K562 (cell line): Measurements from ENCODE around the gene SGPL1. TPM values are rescaled to one million over a fixed set of nuclear protein-coding genes. Genes with fewer than 3 reads are reported as not detected.
A peak's percentile ranks its signal among the peaks of the same experiment; 100 is the strongest.

Experiments used
- C11orf30 ChIP-seq: fragments of 450-650 bp; IDR thresholded peaks from 2 replicates; pipeline ENCODE4 v1.6.1; 2016; ENCODE audit warnings: low read depth, mild to moderate bottlenecking
- CBX5 ChIP-seq: IDR thresholded peaks from 2 replicates; pipeline ENCODE4 v1.6.1; 2014; ENCODE audit warnings: low read depth, borderline replicate concordance
- DIDO1 ChIP-seq: fragments of 450-650 bp; IDR thresholded peaks from 2 replicates; pipeline ENCODE4 v1.6.1; 2016; ENCODE audit warnings: low read depth, missing biosample characterization, missing genetic modification characterization
- FOSL1 ChIP-seq: fragments of 200-800 bp; sonication (Bioruptor generic); conservative IDR thresholded peaks from 2 replicates; pipeline ENCODE4 v1.6.1; 2016; ENCODE audit warnings: missing genetic modification characterization, missing compliant biosample characterization
- IRF2 ChIP-seq: sonication (generic); formaldehyde crosslinking; IDR thresholded peaks from 2 replicates; pipeline ENCODE4 v1.8.1; 2022; ENCODE audit warnings: mild to moderate bottlenecking, missing genetic modification reagents
- KAT2B ChIP-seq: IDR thresholded peaks from one replicate; pipeline ENCODE4 v1.6.1; 2012; ENCODE audit warnings: low read depth, mild to moderate bottlenecking, control low read depth, inconsistent platforms, low read length, moderate library complexity
- KAT8 ChIP-seq: fragments of 450-650 bp; IDR thresholded peaks from 2 replicates; pipeline ENCODE4 v1.6.1; 2016; ENCODE audit warnings: low read depth, mild to moderate bottlenecking
- KHSRP ChIP-seq: fragments of 450-650 bp; IDR thresholded peaks from 2 replicates; pipeline ENCODE4 v1.6.1; 2017
- KLF16 ChIP-seq: IDR thresholded peaks from 2 replicates; pipeline ENCODE4 v1.6.1; 2016; ENCODE audit warnings: antibody characterized with exemption
- MCM7 ChIP-seq, 2 experiments: fragments of 450-650 bp; IDR thresholded peaks; 2 replicates each; pipeline ENCODE4 v1.6.1; 2016 to 2018
- NRF1 ChIP-seq, 2 experiments: fragments of 450-650 bp; IDR thresholded peaks in 1 of 2; conservative IDR thresholded peaks in 1 of 2; 2 replicates each; pipeline ENCODE4 v1.6.1; 2014; ENCODE audit warnings: mild to moderate bottlenecking in 2 of 2
- RBFOX2 ChIP-seq: fragments of 200-400 bp; formaldehyde crosslinking; IDR thresholded peaks from 2 replicates; pipeline ENCODE4 v1.6.1; 2017; ENCODE audit warnings: low read depth, mild to moderate bottlenecking, low read length, moderate library complexity
- SMAD4 ChIP-seq: fragments of 250-450 bp; sonication (Bioruptor Pico); conservative IDR thresholded peaks from 2 replicates; pipeline ENCODE4 v1.8.0; 2021; ENCODE audit warnings: inconsistent platforms, mild to moderate bottlenecking, moderate library complexity
- SMARCA4 ChIP-seq: fragments of 450-650 bp; IDR thresholded peaks from 2 replicates; pipeline ENCODE4 v1.6.1; 2016
- SMARCE1 ChIP-seq: fragments of 450-650 bp; IDR thresholded peaks from 2 replicates; pipeline ENCODE4 v1.7.1; 2016; ENCODE audit warnings: mild to moderate bottlenecking
- SNIP1 ChIP-seq: fragments of 450-650 bp; IDR thresholded peaks from 2 replicates; pipeline ENCODE4 v1.7.1; 2017; ENCODE audit warnings: low read depth, mild to moderate bottlenecking
- SREBF1 ChIP-seq: fragments of 150-350 bp; IDR thresholded peaks from 2 replicates; pipeline ENCODE4 v1.6.1; 2014; ENCODE audit warnings: antibody characterized with exemption, low read depth, low read length, borderline replicate concordance
- SRF ChIP-seq, 2 experiments: fragments of 250-450, 450-650 bp in 1 of 2; sonication (Bioruptor Pico) in 1 of 2; sonication (generic) in 1 of 2; formaldehyde crosslinking; IDR thresholded peaks; 2 replicates each; pipeline versions ENCODE4 v1.5.0 to v1.5.1; 2020 to 2022; ENCODE audit warnings: mild to moderate bottlenecking in 1 of 2, missing genetic modification reagents in 1 of 2
- TEAD4 ChIP-seq, 2 experiments: sonication (generic) in 1 of 2; formaldehyde crosslinking in 1 of 2; IDR thresholded peaks; 2 replicates each; pipeline versions ENCODE4 v1.6.1 to v1.8.0; 2012 to 2022; ENCODE audit warnings: borderline replicate concordance in 1 of 2, inconsistent platforms in 1 of 2, low read length in 1 of 2, mild to moderate bottlenecking in 1 of 2, missing genetic modification reagents in 1 of 2
- THRAP3 ChIP-seq: fragments of 450-650 bp; IDR thresholded peaks from 2 replicates; pipeline ENCODE4 v1.6.1; 2016; ENCODE audit warnings: mild to moderate bottlenecking, inconsistent platforms, borderline replicate concordance
- ZNF124 ChIP-seq: sonication (generic); formaldehyde crosslinking; IDR thresholded peaks from 2 replicates; pipeline ENCODE4 v1.8.1; 2022; ENCODE audit warnings: missing genetic modification reagents
- ZNF589 ChIP-seq: fragments of 200-800 bp; sonication (Bioruptor generic); IDR thresholded peaks from 2 replicates; pipeline ENCODE4 v1.6.1; 2016; ENCODE audit warnings: low read depth, missing genetic modification characterization, missing compliant biosample characterization
- ZNF830 ChIP-seq: fragments of 250-450 bp; sonication (Bioruptor Pico); IDR thresholded peaks from 2 replicates; pipeline ENCODE4 v1.5.0; 2021; ENCODE audit warnings: mild to moderate bottlenecking
- polyA plus RNA-seq, 8 experiments: library from polyadenylated mRNA; depleted of rRNA in 4 of 8; stranded (reverse) in 5 of 8; unstranded in 3 of 8; fragments of >200 nt; fragmentation: Nextera tagmentation in 2 of 8; fragmentation: Illumina TruSeq in 1 of 8; extraction: Ambion mirVana in 2 of 8; extraction: Trizol in 1 of 8; gene quantifications; 2 replicates each; pipeline versions ENCODE4 v1.2.1 to v1.2.3, GENCODE V29; 2011 to 2014; ENCODE audit warnings: inconsistent platforms in 1 of 8, missing spikeins in 1 of 8
- total RNA-seq, 7 experiments: library from RNA; depleted of rRNA in 6 of 7; stranded (reverse); fragments of >200 nt in 6 of 7; fragmentation: Illumina TruSeq in 2 of 7; extraction: Trizol in 2 of 7; gene quantifications; 2 replicates each; pipeline versions ENCODE4 v1.2.1 to v1.2.3, GENCODE V29; 2011 to 2021; ENCODE audit warnings: low replicate concordance in 1 of 7
- TF ChIP-seq, protein P1 (sequence below): fragments of 250-450 bp; sonication (Bioruptor Pico); IDR thresholded peaks from 2 replicates; pipeline ENCODE4 v1.5.1; 2021; ENCODE audit warnings: mild to moderate bottlenecking
- TF ChIP-seq, protein P2 (sequence below): sonication (generic); IDR thresholded peaks from 2 replicates; pipeline ENCODE4 v1.6.1; 2016
- TF ChIP-seq, protein P3 (sequence below): sonication (generic); formaldehyde crosslinking; IDR thresholded peaks from 2 replicates; pipeline ENCODE4 v1.5.0; 2020; ENCODE audit warnings: missing genetic modification reagents
- TF ChIP-seq, protein P4 (sequence below): fragments of 250-450 bp; sonication (Bioruptor Pico); IDR thresholded peaks from 2 replicates; pipeline ENCODE4 v1.8.0; 2021; ENCODE audit warnings: moderate library complexity, mild to moderate bottlenecking, inconsistent platforms
- TF ChIP-seq, protein P5 (sequence below), 2 experiments: IDR thresholded peaks; 2 replicates each; pipeline ENCODE4 v1.6.1; 2011; ENCODE audit warnings: borderline replicate concordance in 1 of 2, control low read depth in 1 of 2, low read depth in 1 of 2, low read length in 1 of 2, mild to moderate bottlenecking in 1 of 2, mixed read lengths in 1 of 2, moderate library complexity in 1 of 2; ENCODE audit not compliant: insufficient read depth in 1 of 2, insufficient read length in 1 of 2, poor library complexity in 1 of 2, severe bottlenecking in 1 of 2; ENCODE audit errors: extremely low read depth in 1 of 2

SGPL1 gene
- total and polyA plus RNA-seq, 9 of the 15 experiments (the other 6 are each of a cell fraction or from before 2014, with no cell fraction given) = 6.0 to 18.0 (median 8.7) TPM

DNA sequence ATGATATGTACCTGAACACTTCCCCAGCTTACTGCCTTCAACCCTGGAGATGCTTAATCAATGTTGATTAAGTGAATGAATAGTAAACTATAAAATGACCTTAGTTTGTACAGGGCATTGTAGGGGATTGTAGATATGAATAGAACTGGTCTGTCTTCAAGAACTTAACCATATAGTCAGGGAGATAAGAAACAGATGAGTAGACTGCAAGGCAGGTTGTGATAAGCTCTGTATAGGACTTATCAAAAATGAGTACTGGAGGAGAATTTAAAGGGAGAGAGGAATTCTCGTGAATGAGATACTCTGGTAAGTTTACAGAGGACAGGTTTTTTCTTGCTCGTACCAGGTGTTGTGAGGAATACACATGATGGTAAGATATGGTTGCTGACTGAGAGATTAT is 27.6 kb downstream of the SGPL1 start (continued):
- TF ChIP-seq KLF16 (peak; percentile 36; the same call in 1 of the 2 replicates), KAT8 (no peak), SMAD4 (CRISPR knock-in tag) (no peak), ZNF830 (CRISPR knock-in tag) (no peak), IRF2 (CRISPR knock-in tag) (no peak), MCM7 (IDR thresholded peaks at IDR 0.05) (no peak), KAT2B (no peak), KHSRP (no peak), SNIP1 (no peak), C11orf30 (no peak), THRAP3 (no peak), ZNF124 (no peak), SMARCA4 (peak; percentile 59; the same call in 1 of the 2 replicates), SMARCE1 (no peak), DIDO1 (tag) (no peak), ZNF589 (CRISPR knock-in tag) (no peak), TEAD4 (IDR thresholded peaks at IDR 0.05; ENCODE audit: low read length) (peak; percentile 67), TEAD4 (CRISPR knock-in tag; IDR thresholded peaks at IDR 0.05; ENCODE audit: borderline replicate concordance) (no peak), FOSL1 (peak; percentile 83), CBX5 (no peak), NRF1 (conservative IDR thresholded peaks at IDR 0.05 in 1 of 2, IDR thresholded peaks at IDR 0.05 in 1 of 2) (no peak), SRF (CRISPR knock-in tag; IDR thresholded peaks at IDR 0.05) (no peak), SREBF1 (no peak), RBFOX2 (no peak)
- TF ChIP-seq, protein P1, sequence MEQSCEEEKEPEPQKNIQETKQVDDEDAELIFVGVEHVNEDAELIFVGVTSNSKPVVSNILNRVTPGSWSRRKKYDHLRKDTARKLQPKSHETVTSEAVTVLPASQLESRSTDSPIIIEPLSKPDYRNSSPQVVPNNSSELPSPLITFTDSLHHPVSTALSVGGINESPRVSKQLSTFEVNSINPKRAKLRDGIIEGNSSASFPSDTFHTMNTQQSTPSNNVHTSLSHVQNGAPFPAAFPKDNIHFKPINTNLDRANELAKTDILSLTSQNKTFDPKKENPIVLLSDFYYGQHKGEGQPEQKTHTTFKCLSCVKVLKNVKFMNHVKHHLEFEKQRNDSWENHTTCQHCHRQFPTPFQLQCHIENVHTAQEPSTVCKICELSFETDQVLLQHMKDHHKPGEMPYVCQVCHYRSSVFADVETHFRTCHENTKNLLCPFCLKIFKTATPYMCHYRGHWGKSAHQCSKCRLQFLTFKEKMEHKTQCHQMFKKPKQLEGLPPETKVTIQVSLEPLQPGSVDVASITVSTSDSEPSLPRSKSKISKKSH = no peak
- TF ChIP-seq, protein P2, sequence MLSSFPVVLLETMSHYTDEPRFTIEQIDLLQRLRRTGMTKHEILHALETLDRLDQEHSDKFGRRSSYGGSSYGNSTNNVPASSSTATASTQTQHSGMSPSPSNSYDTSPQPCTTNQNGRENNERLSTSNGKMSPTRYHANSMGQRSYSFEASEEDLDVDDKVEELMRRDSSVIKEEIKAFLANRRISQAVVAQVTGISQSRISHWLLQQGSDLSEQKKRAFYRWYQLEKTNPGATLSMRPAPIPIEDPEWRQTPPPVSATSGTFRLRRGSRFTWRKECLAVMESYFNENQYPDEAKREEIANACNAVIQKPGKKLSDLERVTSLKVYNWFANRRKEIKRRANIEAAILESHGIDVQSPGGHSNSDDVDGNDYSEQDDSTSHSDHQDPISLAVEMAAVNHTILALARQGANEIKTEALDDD = peak; percentile 86
- TF ChIP-seq, protein P3, sequence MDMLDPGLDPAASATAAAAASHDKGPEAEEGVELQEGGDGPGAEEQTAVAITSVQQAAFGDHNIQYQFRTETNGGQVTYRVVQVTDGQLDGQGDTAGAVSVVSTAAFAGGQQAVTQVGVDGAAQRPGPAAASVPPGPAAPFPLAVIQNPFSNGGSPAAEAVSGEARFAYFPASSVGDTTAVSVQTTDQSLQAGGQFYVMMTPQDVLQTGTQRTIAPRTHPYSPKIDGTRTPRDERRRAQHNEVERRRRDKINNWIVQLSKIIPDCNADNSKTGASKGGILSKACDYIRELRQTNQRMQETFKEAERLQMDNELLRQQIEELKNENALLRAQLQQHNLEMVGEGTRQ (CRISPR knock-in tag) = no peak
- TF ChIP-seq, protein P4, sequence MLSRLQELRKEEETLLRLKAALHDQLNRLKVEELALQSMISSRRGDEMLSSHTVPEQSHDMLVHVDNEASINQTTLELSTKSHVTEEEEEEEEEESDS (CRISPR knock-in tag) = no peak
- TF ChIP-seq, protein P5, sequence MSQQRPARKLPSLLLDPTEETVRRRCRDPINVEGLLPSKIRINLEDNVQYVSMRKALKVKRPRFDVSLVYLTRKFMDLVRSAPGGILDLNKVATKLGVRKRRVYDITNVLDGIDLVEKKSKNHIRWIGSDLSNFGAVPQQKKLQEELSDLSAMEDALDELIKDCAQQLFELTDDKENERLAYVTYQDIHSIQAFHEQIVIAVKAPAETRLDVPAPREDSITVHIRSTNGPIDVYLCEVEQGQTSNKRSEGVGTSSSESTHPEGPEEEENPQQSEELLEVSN (IDR thresholded peaks at IDR 0.05; ENCODE audit: borderline replicate concordance in 1 of 2, extremely low read depth in 1 of 2, insufficient read depth in 1 of 2, insufficient read length in 1 of 2, low read depth in 1 of 2, low read length in 1 of 2, poor library complexity in 1 of 2, severe bottlenecking in 1 of 2) = no peak
